EH (cell line): ENCODE results near the gene GRIN2A.

ENCODE experiments used
- DNase-seq: peaks from one replicate; pipeline ENCODE4 v3.0.0-alpha.2; 2015; ENCODE audit warnings: low read depth

GRIN2A gene

DNA sequence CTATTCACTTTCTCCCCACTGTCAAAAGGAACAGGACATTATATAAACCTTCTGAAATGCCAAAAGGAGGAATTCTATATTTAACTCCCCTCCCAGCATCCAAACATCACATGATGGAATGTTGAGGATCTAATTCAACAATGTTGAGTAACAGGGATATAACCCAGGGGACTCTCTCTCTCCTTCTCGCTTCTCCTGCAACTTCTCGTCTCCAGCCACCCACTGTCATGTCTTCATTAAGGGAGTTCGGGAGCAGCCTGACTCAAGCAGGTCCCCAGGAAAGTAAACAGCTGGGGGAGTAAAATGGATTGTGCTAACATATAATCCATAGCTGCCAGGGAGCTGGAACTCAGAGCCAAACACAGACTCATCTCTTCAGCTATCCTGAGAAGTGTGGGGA lies 51.7 kb downstream of the GRIN2A start:
- DNase-seq, result peak; percentile 41

DNA sequence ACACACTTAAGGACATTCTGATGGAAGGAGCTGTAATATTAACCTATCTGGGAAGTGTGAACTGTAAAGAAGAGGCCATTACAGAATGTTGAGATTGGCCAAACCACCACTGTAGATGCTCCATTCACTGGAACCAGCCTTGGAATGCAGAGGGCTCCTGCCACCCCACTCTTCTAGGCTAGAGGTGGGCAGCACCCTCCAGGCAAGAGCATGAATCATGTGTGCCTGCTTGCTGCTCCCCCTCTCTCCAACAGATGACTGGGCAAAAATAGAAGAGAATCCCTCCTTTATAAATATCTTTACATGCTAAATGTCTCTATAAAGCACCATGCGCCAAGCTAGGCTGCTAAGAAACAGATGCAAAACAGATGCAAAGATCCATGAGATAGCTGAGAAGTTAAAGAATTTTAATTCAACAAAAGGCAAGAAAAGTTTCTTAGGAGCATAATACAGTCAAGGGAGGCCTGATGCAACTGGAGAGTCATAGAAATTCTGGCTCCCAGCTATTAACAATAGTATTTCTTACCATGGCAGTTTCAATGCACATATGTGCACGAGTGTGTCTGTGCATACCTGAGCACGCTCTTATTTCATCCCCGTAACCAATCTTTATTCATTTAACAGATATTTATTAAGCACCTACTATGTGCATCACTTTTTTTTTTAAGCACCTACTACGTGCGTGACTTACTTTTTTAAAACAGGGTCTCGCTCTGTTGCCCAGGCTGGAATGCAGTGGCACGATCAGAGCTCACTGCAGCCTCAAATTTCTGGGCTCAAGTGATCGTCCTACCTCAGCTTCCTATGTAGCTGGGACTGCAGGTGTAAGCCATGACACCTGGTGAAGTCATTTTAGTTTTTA lies 53.6 kb downstream of the GRIN2A start:
- peak; percentile 42 for DNase-seq

- DNase-seq, result peak; percentile 87
Observed at GRCh38 chr16:10126686-10127085, 55.5 kb downstream of the GRIN2A start.

DNA sequence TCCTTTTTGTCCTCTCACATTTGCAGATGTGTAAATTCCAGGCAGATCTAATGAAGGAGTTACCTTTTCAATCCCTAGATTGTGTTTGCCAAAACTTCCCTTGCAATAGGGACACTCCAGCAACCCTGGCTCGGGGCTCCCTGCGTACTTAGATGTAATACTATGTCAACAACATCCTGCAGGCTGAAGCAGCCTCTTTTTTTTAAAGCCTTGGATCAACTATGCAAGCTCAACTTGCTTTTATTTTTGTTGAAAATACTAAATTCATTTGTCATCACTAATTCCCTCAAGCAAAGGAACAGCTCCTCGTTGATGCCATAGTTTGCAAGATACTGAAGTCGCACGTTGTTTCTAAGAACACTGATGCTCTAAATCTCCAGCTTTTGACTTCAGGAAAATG lies 59.1 kb downstream of the GRIN2A start:
- peak; percentile 69 for DNase-seq

DNA sequence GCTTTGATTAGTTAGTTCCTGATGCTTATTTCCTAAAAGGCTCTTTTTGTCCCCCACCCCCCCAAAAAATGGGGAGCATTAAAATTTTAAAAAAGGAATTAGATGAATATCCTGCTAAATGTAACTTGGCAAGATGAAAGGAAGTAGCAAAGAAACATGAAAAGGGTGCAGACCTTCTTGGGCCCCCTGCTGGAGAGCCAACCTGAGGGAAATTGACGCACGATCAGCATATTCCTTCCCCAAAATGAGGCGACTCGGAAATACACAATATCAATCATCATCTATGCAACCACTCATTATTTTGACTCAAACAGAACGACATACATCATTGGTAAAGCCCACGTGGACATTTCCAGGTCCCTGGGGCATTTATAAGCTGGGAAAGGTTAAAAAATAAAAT lies 59.7 kb downstream of the GRIN2A start:
- DNase-seq, result no peak

- DNase-seq, result no peak
Observed at GRCh38 chr16:10121897-10122425, 60.3 kb downstream of the GRIN2A start.

- peak; percentile 87 for DNase-seq
Observed at GRCh38 chr16:10121491-10121890, 60.7 kb downstream of the GRIN2A start.

DNA sequence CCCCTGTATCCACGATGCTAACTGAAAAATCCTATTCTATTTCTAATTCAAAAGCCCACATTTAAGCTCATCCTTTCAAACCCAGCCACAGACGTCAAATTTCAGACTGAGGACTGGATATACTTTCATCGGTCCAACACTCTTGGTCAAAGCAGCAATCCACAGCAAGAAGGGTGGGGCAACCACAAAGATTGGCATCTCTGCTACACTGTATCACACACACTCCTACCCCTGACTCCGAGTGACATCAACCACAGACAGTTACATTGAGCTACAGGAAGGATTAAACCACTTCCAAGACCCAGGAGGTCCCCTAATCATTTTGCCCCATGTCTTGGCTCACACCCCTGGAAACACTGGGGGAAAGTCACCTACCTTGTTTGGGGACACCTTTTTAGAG lies 61.3 kb downstream of the GRIN2A start:
- peak; percentile 34 for DNase-seq

DNA sequence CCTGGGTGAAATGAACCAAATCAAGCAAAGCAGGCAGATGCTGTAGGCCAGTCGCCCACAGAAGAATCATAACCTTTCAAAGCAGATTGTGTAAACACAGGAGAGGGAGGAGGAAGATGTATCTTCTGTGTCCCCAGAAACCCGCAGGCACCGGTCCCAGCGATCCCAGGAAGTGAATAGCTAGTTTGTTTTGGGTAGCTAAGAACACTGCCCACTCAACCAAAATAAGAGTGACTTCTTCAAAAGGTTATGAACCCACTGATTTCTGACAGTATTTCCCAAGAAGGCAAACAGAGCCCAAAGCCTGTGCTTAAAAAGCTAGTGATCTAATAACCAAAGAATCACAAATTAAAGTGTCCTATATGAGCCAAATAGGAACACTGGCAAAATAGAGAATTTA lies 67.8 kb downstream of the GRIN2A start:
- peak; percentile 81 for DNase-seq

DNA sequence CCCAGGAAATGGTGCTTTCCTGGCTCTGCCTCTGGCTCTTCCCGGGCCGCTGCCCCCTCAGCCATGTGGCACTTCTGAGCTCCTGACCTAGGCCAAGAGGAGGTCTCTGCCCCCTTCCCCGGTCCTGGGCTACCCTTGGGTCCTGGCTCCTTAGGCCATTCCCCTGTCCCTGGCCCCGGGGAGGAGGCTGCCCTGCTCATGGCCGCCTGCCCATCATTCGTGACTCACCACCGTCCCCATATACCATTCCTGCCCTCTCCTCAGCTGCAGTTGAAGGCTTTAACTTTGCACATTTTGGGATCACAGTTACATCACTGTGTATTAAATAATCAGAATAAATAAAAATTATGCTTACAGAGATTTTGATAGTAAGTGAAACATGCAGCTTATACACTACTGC lies 69.0 kb downstream of the GRIN2A start:
- DNase-seq, result no peak

DNA sequence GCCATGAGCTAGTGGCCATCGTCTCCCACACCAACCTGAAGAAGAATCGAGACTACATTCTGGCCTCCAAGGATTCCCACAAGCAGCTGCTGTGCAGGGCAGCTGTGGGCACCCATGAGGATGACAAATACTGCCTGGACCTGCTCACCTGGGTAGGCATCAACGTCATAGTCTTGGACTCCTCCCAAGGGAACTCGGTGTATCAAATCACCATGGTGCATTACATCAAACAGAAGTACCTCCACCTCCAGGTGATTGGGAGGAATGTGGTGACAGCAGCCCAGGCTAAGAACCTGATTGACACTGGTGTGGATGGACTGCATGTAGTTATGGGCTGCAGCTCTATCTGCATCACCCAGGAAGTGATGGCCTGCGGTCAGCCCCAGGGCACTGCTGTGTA lies 70.2 kb downstream of the GRIN2A start:
- DNase-seq, result no peak

GRCh38 chr16:10111156-10111761 lies 71.0 kb downstream of the GRIN2A start:
- DNase-seq, result no peak

DNA sequence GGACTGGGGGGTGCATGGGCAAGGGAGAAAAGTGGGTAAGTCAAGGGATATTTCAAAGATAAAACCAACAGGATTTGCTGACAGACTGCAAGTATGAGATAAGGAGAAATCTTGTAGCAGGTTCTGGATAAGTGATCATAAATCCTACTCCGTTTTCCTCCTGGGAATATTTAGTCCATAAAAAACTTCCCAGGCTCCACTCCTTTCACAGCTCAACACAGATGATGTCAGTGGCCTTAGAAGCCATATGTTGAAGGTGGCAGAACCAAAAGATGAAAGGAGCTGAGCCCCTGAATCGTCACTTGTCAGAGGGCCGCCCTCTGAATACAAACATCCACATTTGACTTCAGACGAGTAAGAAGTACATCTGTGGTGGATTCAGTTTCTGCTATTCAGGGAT lies 71.7 kb downstream of the GRIN2A start:
- DNase-seq, result no peak

DNA sequence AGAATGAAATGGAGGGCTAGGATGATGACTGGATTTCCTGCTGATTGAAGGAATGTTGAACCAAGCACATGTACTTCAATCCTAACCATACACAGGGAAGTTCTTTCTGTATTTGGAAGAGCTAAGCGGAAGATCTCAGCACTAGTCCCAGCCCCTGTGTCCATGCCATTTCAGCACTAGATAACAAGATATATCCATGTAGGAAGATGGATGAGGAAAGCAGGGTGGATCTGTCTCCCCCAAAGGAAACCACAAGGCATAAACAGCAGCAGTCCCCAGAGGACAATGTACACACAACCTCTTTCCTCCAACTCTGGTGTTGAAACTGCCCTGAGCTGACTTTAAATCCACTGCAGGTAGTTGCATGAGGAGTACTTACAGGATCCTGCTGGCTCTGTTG lies 75.1 kb downstream of the GRIN2A start:
- no peak for DNase-seq

GRCh38 chr16:10103700-10104099 lies 78.5 kb downstream of the GRIN2A start:
- no peak for DNase-seq

- DNase-seq, result peak; percentile 68
Observed at GRCh38 chr16:10103118-10103517, 79.1 kb downstream of the GRIN2A start.

- no peak for DNase-seq
Observed at GRCh38 chr16:10100829-10101228, 81.4 kb downstream of the GRIN2A start.

DNA sequence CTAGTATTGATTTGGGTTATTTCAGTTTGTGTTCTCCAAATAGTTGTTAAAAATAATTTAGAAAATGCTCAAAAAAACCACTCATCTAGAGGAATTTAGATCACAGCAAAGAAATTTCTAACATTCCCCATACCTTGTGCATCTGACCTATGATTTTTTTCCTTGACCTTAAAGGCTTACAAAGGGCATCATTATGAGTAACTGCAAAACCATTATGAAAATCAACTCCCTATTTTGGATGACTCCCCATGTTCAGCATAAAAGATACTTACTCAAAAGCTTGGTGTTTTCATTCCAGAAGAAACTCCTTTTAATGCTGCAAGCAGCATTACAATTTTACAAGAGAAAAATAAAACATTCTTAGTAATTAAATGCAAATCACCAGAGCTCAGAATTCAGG lies 83.2 kb downstream of the GRIN2A start:
- DNase-seq, result peak; percentile 77

DNA sequence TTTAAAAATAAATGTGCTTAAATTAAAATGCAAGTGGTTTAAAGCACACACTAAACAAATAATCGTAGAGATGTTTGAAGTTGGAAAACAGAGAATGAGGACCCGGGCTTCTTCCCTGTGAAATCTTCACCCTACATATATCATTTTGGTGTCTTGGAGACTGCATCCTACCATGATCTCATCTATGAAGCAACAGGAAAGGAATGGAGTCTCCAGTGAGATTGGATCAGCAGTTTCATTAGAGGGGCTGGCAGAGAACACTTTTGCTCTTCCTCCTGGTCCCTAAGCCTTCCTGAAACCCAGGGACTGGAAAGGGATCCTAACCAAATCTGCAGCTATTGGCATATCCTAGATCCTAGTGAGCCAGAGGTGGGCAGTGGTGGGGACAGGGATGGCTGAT lies 85.0 kb downstream of the GRIN2A start:
- peak; percentile 70 for DNase-seq

- no peak for DNase-seq
Observed at GRCh38 chr16:10093576-10093975, 88.7 kb downstream of the GRIN2A start.

DNA sequence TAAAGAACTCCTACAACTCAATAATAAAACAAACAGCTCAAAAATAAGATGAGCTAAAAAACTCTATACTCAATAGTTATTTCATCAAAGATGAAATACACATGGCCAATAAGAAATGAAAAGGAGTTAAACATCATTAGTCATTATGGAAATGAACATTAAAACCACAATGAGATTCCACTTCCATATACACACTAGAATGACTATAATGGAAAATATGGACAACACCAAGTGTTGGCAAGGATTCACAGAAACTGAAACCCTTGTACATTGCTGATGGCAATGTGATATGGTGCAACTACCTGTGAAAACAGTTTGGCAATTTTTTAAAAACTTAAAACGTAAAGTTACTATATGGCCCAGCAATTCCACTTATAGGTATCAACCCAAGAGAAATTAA lies 91.4 kb downstream of the GRIN2A start:
- DNase-seq, result peak; percentile 76

- DNase-seq, result peak; percentile 46
Observed at GRCh38 chr16:10088380-10088793, 93.8 kb downstream of the GRIN2A start.

DNA sequence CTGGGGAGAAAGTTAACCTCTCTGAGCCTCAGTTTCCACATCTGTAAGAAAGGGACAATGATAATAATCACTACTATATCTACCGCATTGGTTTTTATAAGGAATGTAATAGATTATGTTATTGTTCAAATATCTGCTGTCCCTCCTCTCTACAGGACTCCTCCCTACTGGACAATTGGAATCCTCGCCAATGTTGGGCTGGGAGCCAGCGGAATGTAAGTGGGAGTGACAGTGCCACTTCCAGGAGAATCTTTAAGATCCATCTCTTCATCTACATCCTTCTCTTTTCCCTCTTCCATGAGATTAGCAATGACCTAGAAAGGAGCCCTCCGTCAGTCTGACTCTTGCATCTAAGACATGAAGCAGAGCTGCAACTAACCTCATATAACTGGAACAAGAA lies 95.1 kb downstream of the GRIN2A start:
- no peak for DNase-seq
